ENCODE data around the gene OTX2. TPM values are rescaled to one million over a fixed set of nuclear protein-coding genes. Genes with fewer than 3 reads are reported as not detected.

The OTX2 gene
- total RNA-seq = not detected
- long read RNA-seq = 0 reads

GRCh38 chr14:56810147-56810719 lies at the start of gene OTX2:
OTX2 (minus strand) TSS chr14:56810479; CDS start chr14:56805456, 5,023 bp downstream.
- WGBS (ENCODE audit: insufficient coverage, low coverage, low lambda C conversion rate, missing lambda C conversion rate) = 10% methylated on average over 15 of the region's 15 CpGs
- TF ChIP-seq POLR2A (IDR thresholded peaks at IDR 0.05) (no peak), CTCF (IDR thresholded peaks at IDR 0.05) (no peak)
- no peak for ATAC-seq
- Histone ChIP-seq H3K36me3 (no peaks in the 10 kb centered on the region), H3K4me1 (peaks cover 0 to 10% (median 0%) of the 10 kb centered on the region in 4 donors), H3K27me3 (peaks cover 19 to 65% of the 10 kb centered on the region in 2 donors), H3K9me3 (no peaks in the 10 kb centered on the region), H3K4me3 (no peak within 1 kb of the TSS), H3K27ac (no peak within 1 kb of the TSS)
- intact Hi-C loops (cut with DNase I) = no loop called here
- no peak for DNase-seq

DNA sequence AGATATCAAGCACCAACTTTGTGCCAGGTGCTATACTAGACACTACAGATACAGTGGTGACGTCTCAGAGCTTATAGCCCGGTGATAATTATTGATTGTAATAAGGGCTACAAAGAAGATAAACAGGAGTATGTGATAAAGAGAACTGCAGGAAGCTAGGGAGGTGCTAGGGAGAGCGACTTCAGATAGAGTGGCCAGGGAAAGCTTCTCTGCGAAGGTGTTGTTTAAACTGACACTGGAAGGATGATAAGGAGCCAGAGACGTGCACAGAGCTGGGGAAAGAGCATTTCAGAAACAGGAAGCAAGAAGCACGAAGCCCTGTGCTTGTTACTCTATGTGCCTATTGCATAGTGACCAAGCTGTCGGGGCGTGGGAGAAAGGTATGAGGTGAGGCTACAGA lies 48.1 kb upstream of the OTX2 start:
- TF ChIP-seq POLR2A (IDR thresholded peaks at IDR 0.05) = no peak
- no peak for TF ChIP-seq CTCF (IDR thresholded peaks at IDR 0.05)
- no peak for ATAC-seq
- intact Hi-C loops (cut with DNase I) = no loop called here
- Histone ChIP-seq H3K4me1 (no peaks in the 10 kb centered on the region), H3K4me3 (no peak overlapping the region), H3K27me3 (no peaks in the 10 kb centered on the region), H3K36me3 (no peaks in the 10 kb centered on the region), H3K9me3 (no peaks in the 10 kb centered on the region), H3K27ac (no peak overlapping the region)
- 9% methylated on average over 8 of the region's 8 CpGs for WGBS (ENCODE audit: insufficient coverage, low coverage, low lambda C conversion rate, missing lambda C conversion rate)
- DNase-seq = no peak

DNA sequence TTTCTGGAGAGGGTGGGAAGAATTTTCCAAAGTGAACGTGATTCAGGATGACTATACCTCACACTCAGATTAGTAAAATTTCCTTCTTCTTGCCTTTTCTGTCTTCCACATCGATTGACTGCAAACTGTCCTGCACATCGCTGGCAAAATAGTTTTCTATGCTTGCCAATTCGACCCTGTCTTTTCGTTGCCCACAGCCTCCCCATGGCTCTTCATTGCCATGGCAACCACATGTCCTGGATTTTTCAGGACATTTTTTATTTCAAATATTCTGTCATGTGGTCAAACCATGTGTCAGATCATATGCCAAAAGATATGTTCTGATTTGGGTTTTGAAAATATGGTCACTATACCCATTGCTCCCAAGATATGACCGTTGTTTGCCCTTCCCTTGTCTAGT lies 46.9 kb upstream of the OTX2 start:
- DNase-seq = no peak
- H3K36me3 ChIP-seq = no peaks in the 10 kb centered on the region
- intact Hi-C loops (cut with DNase I) = no loop called here
- no peaks in the 10 kb centered on the region for H3K9me3 ChIP-seq
- no peak for TF ChIP-seq POLR2A (IDR thresholded peaks at IDR 0.05)
- no peak for TF ChIP-seq CTCF (IDR thresholded peaks at IDR 0.05)
- 40% methylated on average over 6 of the region's 6 CpGs for WGBS (ENCODE audit: insufficient coverage, low coverage, low lambda C conversion rate, missing lambda C conversion rate)
- H3K27me3 ChIP-seq = peaks cover 0 to 3% of the 10 kb centered on the region in 2 donors
- H3K27ac ChIP-seq = no peak overlapping the region
- ATAC-seq = no peak
- H3K4me3 ChIP-seq = no peak overlapping the region
- H3K4me1 ChIP-seq = no peaks in the 10 kb centered on the region

- no peak for ATAC-seq
- no peak for DNase-seq
- Histone ChIP-seq H3K27ac (no peak overlapping the region), H3K36me3 (no peaks in the 10 kb centered on the region), H3K4me3 (no peak overlapping the region), H3K27me3 (peaks cover 0 to 5% of the 10 kb centered on the region in 2 donors), H3K4me1 (no peaks in the 10 kb centered on the region), H3K9me3 (no peaks in the 10 kb centered on the region)
- intact Hi-C loops (cut with DNase I) = no loop called here
- TF ChIP-seq CTCF (IDR thresholded peaks at IDR 0.05) (no peak), POLR2A (IDR thresholded peaks at IDR 0.05) (no peak)
- 4% methylated on average over 9 of the region's 9 CpGs for WGBS (ENCODE audit: insufficient coverage, low coverage, low lambda C conversion rate, missing lambda C conversion rate)
Observed at GRCh38 chr14:56855891-56856461, 45.7 kb upstream of the OTX2 start.
